Gastrocnemius medialis (tissue), 4 donors: ENCODE data around the gene OR10A4.

Source experiments
- POLR2A ChIP-seq, 2 donors: fragments of 450-650 bp; IDR thresholded peaks; one replicate each; pipeline ENCODE4 v1.6.1; 2017; ENCODE audit warnings: antibody characterized with exemption in 2 of 2, mild to moderate bottlenecking in 2 of 2, moderate library complexity in 2 of 2
- TF ChIP-seq, protein P1 (sequence below), 5 experiments: fragments of 450-650 bp in 3 of 5; fragments of 200-600 bp in 2 of 5; sonication (generic) in 2 of 5; IDR thresholded peaks in 4 of 5; conservative IDR thresholded peaks in 1 of 5; 1 replicate in 4 of 5; 2 replicates in 1 of 5; pipeline ENCODE4 v1.5.1; 2016 to 2019; ENCODE audit warnings: antibody characterized with exemption in 5 of 5, mild to moderate bottlenecking in 3 of 5, moderate library complexity in 3 of 5

DNA sequence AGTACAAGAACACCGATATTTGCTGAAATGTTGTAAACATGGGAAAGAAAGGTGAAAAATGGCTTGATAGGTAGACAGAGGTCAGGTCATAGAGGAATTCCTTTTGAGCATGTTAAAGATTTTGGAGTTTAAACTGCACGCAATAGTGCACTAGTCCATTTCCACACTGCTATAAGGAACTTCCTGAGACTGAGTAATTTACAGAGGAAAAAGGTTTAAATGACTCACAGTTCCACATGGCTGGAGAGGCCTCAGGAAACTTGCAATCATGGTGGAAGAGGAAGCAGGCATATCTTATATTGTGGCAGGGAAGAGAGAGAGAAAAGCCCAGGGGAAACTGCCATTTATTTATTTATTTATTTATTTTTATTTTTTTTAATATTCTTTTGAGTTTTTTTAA is 25.9 kb upstream of the OR10A4 start:
- TF ChIP-seq, protein P1, sequence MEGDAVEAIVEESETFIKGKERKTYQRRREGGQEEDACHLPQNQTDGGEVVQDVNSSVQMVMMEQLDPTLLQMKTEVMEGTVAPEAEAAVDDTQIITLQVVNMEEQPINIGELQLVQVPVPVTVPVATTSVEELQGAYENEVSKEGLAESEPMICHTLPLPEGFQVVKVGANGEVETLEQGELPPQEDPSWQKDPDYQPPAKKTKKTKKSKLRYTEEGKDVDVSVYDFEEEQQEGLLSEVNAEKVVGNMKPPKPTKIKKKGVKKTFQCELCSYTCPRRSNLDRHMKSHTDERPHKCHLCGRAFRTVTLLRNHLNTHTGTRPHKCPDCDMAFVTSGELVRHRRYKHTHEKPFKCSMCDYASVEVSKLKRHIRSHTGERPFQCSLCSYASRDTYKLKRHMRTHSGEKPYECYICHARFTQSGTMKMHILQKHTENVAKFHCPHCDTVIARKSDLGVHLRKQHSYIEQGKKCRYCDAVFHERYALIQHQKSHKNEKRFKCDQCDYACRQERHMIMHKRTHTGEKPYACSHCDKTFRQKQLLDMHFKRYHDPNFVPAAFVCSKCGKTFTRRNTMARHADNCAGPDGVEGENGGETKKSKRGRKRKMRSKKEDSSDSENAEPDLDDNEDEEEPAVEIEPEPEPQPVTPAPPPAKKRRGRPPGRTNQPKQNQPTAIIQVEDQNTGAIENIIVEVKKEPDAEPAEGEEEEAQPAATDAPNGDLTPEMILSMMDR (IDR thresholded peaks at IDR 0.05 in 4 of 5, conservative IDR thresholded peaks at IDR 0.05 in 1 of 5): no peak
- no peak for TF ChIP-seq POLR2A (IDR thresholded peaks at IDR 0.05)
